ENCODE data around the gene HNRNPAB. TPM values are rescaled to one million over a fixed set of nuclear protein-coding genes. Genes with fewer than 3 reads are reported as not detected.
"Not testable (repeated sequence)": the region's sequence is repeated elsewhere in the genome, so short reads cannot be mapped to it uniquely, and the experiment has no call there.

The HNRNPAB gene
- total and polyA plus RNA-seq, 9 donors = 29.8 to 125 (median 100) TPM

GRCh38 chr5:178234750-178235587 is 30.6 kb downstream of the HNRNPAB start:
- Histone ChIP-seq H3K36me3 (ENCODE audit: control insufficient read depth, insufficient read depth, low read length) (peaks cover 16% of the 10 kb centered on the region), H3K4me3 (ENCODE audit: low read length) (no peak overlapping the region), H3K9me3 (replicated peaks; ENCODE audit: control insufficient read depth, low read depth, low read length) (no peaks in the 10 kb centered on the region), H3K27me3 (ENCODE audit: control insufficient read depth, insufficient read depth, low read length) (no peaks in the 10 kb centered on the region), H3K27ac (ENCODE audit: low read length) (no peak overlapping the region), H3K4me1 (ENCODE audit: control insufficient read depth, insufficient read depth, low read length) (peaks cover 52% of the 10 kb centered on the region)
- DNase-seq = peak; percentile 69
- WGBS (ENCODE audit: insufficient coverage) = 6% methylated on average over 6 of the region's 12 CpGs

DNA sequence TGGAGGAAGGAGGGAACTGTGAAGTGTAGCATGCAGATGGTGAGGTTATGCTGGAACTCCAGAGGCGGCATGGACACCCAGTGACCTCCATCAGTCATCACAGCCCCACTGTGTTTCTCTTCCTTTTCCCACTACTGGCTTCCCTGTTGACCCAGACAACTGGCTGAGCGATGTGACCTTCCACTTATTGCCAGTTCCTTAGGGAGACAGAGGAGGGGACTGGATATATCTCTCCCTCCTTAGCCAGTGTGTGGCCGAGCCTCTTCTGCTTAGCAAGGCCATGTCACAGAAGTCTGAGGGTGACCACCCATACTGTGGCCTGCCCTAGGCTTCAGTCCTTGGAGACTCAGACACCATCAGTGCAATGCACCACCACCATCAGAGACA is 31.2 kb downstream of the HNRNPAB start:
- WGBS (ENCODE audit: insufficient coverage) = no CpG with 5 or more reads among the region's 3 CpGs
- Histone ChIP-seq H3K36me3 (ENCODE audit: control insufficient read depth, insufficient read depth, low read length) (peaks cover 10% of the 10 kb centered on the region), H3K4me1 (ENCODE audit: control insufficient read depth, insufficient read depth, low read length) (peaks cover 56% of the 10 kb centered on the region), H3K27ac (ENCODE audit: low read length) (no peak overlapping the region), H3K27me3 (ENCODE audit: control insufficient read depth, insufficient read depth, low read length) (no peaks in the 10 kb centered on the region), H3K9me3 (replicated peaks; ENCODE audit: control insufficient read depth, low read depth, low read length) (no peaks in the 10 kb centered on the region), H3K4me3 (ENCODE audit: low read length) (no peak overlapping the region)
- no peak for DNase-seq

- Histone ChIP-seq H3K27me3 (ENCODE audit: control insufficient read depth, insufficient read depth, low read length) (no peaks in the 10 kb centered on the region), H3K36me3 (ENCODE audit: control insufficient read depth, insufficient read depth, low read length) (peaks cover 5% of the 10 kb centered on the region), H3K4me1 (ENCODE audit: control insufficient read depth, insufficient read depth, low read length) (peaks cover 54% of the 10 kb centered on the region), H3K27ac (ENCODE audit: low read length) (no peak overlapping the region), H3K9me3 (replicated peaks; ENCODE audit: control insufficient read depth, low read depth, low read length) (no peaks in the 10 kb centered on the region), H3K4me3 (ENCODE audit: low read length) (no peak overlapping the region)
- 86% methylated on average over 9 of the region's 9 CpGs for WGBS (ENCODE audit: insufficient coverage)
- DNase-seq = no peak
Measured at GRCh38 chr5:178236126-178236525, 31.8 kb downstream of the HNRNPAB start.

- Histone ChIP-seq H3K27ac (ENCODE audit: low read length) (no peak overlapping the region), H3K4me1 (ENCODE audit: control insufficient read depth, insufficient read depth, low read length) (peaks cover 49% of the 10 kb centered on the region)
Measured at GRCh38 chr5:178236679-178237078, 32.3 kb downstream of the HNRNPAB start.

DNA sequence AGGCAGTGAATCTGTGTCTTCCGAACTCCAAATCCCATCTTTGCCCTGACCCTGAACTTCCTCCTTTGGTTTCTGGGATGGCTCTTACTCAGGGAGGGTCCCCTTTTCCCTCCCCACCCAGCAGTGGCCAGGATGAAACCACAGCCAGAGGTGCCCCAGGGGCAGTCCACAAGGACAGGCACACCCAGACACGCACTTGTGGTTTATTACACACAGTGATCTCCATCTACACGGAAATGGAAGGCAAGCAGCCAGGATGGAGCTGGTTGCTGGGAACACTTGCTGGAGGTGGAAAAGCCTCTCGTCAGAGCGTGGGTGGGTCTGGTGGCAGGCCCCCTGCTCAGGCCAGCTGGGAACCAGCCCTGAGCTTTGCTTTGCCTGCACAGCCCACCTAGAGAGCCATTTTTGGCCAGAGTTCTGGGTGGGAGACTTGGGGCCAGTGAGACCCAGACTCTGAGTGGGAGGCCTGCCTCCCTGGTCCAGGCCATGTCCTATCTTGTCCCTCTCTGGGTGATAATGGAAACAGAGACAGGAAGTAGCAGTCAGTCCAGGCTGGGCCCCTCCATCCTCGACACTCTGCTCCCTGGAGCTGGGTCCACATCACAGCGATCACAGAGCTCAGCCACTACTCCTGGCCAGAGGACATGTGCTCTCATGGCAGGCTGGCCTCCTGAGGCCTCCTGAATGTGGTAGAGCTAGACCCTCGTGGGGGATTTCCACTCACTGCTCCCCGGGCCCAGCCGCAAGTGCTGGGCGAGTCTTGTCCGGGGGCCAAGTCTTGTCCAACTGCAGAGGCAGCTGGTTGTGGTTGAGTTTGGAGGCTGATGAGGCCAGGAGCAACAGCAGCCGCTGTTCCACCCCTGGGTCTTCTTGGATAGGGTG is 33.3 kb downstream of the HNRNPAB start:
- 55% methylated on average over 10 of the region's 13 CpGs for WGBS (ENCODE audit: insufficient coverage)
- no peaks in the 10 kb centered on the region for H3K36me3 ChIP-seq (ENCODE audit: control insufficient read depth, insufficient read depth, low read length)
- no peaks in the 10 kb centered on the region for H3K9me3 ChIP-seq (replicated peaks; ENCODE audit: control insufficient read depth, low read depth, low read length)
- no peaks in the 10 kb centered on the region for H3K27me3 ChIP-seq (ENCODE audit: control insufficient read depth, insufficient read depth, low read length)
- peaks cover 46% of the 10 kb centered on the region for H3K4me1 ChIP-seq (ENCODE audit: control insufficient read depth, insufficient read depth, low read length)
- no peak for DNase-seq
- no peak overlapping the region for H3K4me3 ChIP-seq (ENCODE audit: low read length)
- no peak overlapping the region for H3K27ac ChIP-seq (ENCODE audit: low read length)

More at GRCh38 chr5:178236679-178237078, 32.3 kb downstream of the HNRNPAB start:
- peak; percentile 43 for DNase-seq
- H3K9me3 ChIP-seq (replicated peaks; ENCODE audit: control insufficient read depth, low read depth, low read length) = no peaks in the 10 kb centered on the region
- H3K4me3 ChIP-seq (ENCODE audit: low read length) = no peak overlapping the region
- H3K27me3 ChIP-seq (ENCODE audit: control insufficient read depth, insufficient read depth, low read length) = no peaks in the 10 kb centered on the region
- no peaks in the 10 kb centered on the region for H3K36me3 ChIP-seq (ENCODE audit: control insufficient read depth, insufficient read depth, low read length)
- WGBS (ENCODE audit: insufficient coverage) = no CpG with 5 or more reads among the region's 4 CpGs

DNA sequence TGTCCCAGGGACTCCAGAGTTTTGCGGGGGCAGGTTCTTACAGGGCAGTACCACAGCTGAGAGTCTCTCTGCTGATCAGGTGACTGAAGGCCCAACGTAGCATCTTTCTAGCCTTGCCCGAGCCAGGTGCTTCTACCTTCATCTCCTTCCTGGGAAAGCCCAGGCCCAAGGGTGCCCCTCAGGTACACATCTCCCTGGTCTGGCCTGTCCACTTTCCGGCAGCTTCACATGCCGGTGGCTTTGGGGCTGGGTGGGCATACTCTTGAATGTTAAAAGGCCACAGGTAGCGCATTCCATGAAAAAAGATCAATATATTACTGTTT is 33.9 kb downstream of the HNRNPAB start:
- no peak overlapping the region for H3K27ac ChIP-seq (ENCODE audit: low read length)
- 57% methylated on average over 1 of the region's 6 CpGs for WGBS (ENCODE audit: insufficient coverage)
- H3K4me3 ChIP-seq (ENCODE audit: low read length) = no peak overlapping the region
- H3K36me3 ChIP-seq (ENCODE audit: control insufficient read depth, insufficient read depth, low read length) = no peaks in the 10 kb centered on the region
- peaks cover 40% of the 10 kb centered on the region for H3K4me1 ChIP-seq (ENCODE audit: control insufficient read depth, insufficient read depth, low read length)
- H3K9me3 ChIP-seq (replicated peaks; ENCODE audit: control insufficient read depth, low read depth, low read length) = no peaks in the 10 kb centered on the region
- no peaks in the 10 kb centered on the region for H3K27me3 ChIP-seq (ENCODE audit: control insufficient read depth, insufficient read depth, low read length)
- DNase-seq = no peak

DNA sequence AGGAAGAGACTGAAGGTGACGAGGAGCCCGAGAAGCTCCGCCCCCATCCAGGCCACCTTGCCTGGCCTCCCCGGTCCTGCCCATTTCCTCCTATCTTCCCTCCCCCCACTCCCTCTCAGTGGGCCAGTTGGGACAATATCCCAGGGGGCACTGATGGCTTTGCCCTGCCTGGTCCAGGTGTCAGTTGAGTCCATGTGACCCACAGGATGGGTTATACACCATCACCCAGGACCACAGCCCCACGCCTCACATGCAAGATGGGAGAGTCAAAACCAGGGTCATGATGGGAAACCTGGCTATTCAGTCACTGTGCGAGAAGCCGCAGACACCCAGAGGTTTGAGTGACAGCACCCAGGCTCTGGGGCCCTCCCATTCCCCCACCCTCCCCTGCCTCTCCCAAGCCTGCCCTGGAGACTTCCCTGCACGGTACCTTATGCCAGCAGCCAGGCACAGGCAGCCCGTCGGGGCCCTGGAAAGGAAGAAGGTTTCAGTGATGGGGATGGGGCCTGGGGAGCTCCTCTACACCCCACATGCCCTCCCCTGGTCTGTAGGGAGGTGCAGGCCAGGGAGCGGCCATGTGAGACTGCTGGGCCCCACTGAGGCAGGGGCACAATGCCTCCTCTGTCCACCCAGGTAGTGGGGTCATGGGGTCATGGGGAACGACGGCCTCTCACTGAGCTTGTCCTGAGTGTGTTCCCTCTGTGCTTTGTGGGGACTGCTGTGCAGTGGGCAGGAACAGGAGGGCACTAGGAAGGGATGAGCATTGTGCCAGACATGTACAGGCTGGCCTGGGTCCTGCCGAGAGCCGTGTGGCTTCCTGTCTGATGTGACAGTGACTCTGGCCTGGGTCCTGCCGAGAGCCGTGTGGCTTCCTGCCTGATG is 34.6 kb downstream of the HNRNPAB start:
- H3K4me1 ChIP-seq (ENCODE audit: control insufficient read depth, insufficient read depth, low read length) = peaks cover 39% of the 10 kb centered on the region
- no peaks in the 10 kb centered on the region for H3K9me3 ChIP-seq (replicated peaks; ENCODE audit: control insufficient read depth, low read depth, low read length)
- 83% methylated on average over 4 of the region's 17 CpGs for WGBS (ENCODE audit: insufficient coverage)
- H3K27ac ChIP-seq (ENCODE audit: low read length) = no peak overlapping the region
- no peaks in the 10 kb centered on the region for H3K36me3 ChIP-seq (ENCODE audit: control insufficient read depth, insufficient read depth, low read length)
- DNase-seq = no peak
- H3K4me3 ChIP-seq (ENCODE audit: low read length) = no peak overlapping the region
- H3K27me3 ChIP-seq (ENCODE audit: control insufficient read depth, insufficient read depth, low read length) = no peaks in the 10 kb centered on the region

GRCh38 chr5:178239626-178240301 is 35.4 kb downstream of the HNRNPAB start:
- H3K4me3 ChIP-seq (ENCODE audit: low read length); H3K27ac ChIP-seq (ENCODE audit: low read length); DNase-seq: not testable (repeated sequence)

GRCh38 chr5:178240341-178240741 is 36.0 kb downstream of the HNRNPAB start:
- Histone ChIP-seq H3K27ac (ENCODE audit: low read length) (no peak overlapping the region), H3K4me1 (ENCODE audit: control insufficient read depth, insufficient read depth, low read length) (peaks cover 34% of the 10 kb centered on the region), H3K4me3 (ENCODE audit: low read length) (no peak overlapping the region), H3K36me3 (ENCODE audit: control insufficient read depth, insufficient read depth, low read length) (no peaks in the 10 kb centered on the region), H3K9me3 (replicated peaks; ENCODE audit: control insufficient read depth, low read depth, low read length) (no peaks in the 10 kb centered on the region), H3K27me3 (ENCODE audit: control insufficient read depth, insufficient read depth, low read length) (no peaks in the 10 kb centered on the region)
- 80% methylated on average over 10 of the region's 19 CpGs for WGBS (ENCODE audit: insufficient coverage)
- no peak for DNase-seq

More at GRCh38 chr5:178239626-178240301, 35.4 kb downstream of the HNRNPAB start:
- H3K4me1 ChIP-seq (ENCODE audit: control insufficient read depth, insufficient read depth, low read length) = peaks cover 39% of the 10 kb centered on the region
- not testable (repeated sequence) for H3K27me3 ChIP-seq (ENCODE audit: control insufficient read depth, insufficient read depth, low read length); H3K9me3 ChIP-seq (replicated peaks; ENCODE audit: control insufficient read depth, low read depth, low read length); H3K36me3 ChIP-seq (ENCODE audit: control insufficient read depth, insufficient read depth, low read length)
- WGBS (ENCODE audit: insufficient coverage) = 55% methylated on average over 12 of the region's 16 CpGs
